Panc1 (cell line): Measurements from ENCODE around the gene LONP1. TPM values are rescaled to one million over a fixed set of nuclear protein-coding genes. Genes with fewer than 3 reads are reported as not detected.

ENCODE experiments used
- ATAC-seq: fragments of 200-7000 bp; cut with Tn5 transposase; 2 replicates; pipeline ENCODE4 v1.9.1; 2020; ENCODE audit warnings: mild to moderate bottlenecking, moderate library complexity
- BruUV-seq: library from RNA; stranded (reverse); fragments of 400-500 nt; replicated peaks from 2 replicates; lab custom pipeline; 2021; lab: Mats Ljungman, UMichigan
- CTCF ChIA-PET: fragments of 300-600 bp; sonication (Branson Sonifier 250); formaldehyde crosslinking; loops from one replicate; lab custom pipeline; 2022; ENCODE audit warnings: antibody characterized with exemption; lab: Charles Lee
- POLR2A ChIA-PET: fragments of 300-600 bp; sonication (Branson Sonifier 250); formaldehyde crosslinking; loops from one replicate; lab custom pipeline; 2022; ENCODE audit warnings: antibody characterized with exemption; lab: Charles Lee
- DNase-seq: peaks from one replicate; pipeline ENCODE4 v3.0.0-alpha.2; 2010; ENCODE audit warnings: low read depth, low spot score
- H3K27ac ChIP-seq: 2 replicates; pipeline ENCODE4 v1.5.1; 2011; ENCODE audit warnings: mild to moderate bottlenecking, low read length, inconsistent platforms
- H3K27me3 ChIP-seq: fragments of 200-500 bp; sonication (Bioruptor generic); 2 replicates; pipeline ENCODE4 v1.6.0; 2014; ENCODE audit warnings: low read length, inconsistent platforms; ENCODE audit not compliant: control insufficient read depth, insufficient read depth
- H3K36me3 ChIP-seq: fragments of 200-500 bp; sonication (Bioruptor generic); 2 replicates; pipeline ENCODE4 v1.5.1; 2014; ENCODE audit warnings: inconsistent platforms, mild to moderate bottlenecking, low read length, moderate library complexity; ENCODE audit not compliant: control insufficient read depth, insufficient read depth
- H3K4me1 ChIP-seq: 2 replicates; pipeline ENCODE4 v1.5.1; 2011; ENCODE audit warnings: inconsistent platforms, mild to moderate bottlenecking, low read length, moderate library complexity; ENCODE audit not compliant: control insufficient read depth, insufficient read depth
- H3K4me3 ChIP-seq, 2 experiments: 2 replicates each; pipeline ENCODE4 v1.5.1; 2011 to 2012; ENCODE audit warnings: low read depth in 2 of 2, low read length in 2 of 2, mild to moderate bottlenecking in 2 of 2, inconsistent platforms in 1 of 2, moderate library complexity in 1 of 2
- H3K9me3 ChIP-seq: fragments of 200-500 bp; sonication (Bioruptor generic); 2 replicates; pipeline ENCODE4 v1.5.1; 2014; ENCODE audit warnings: low read depth, mild to moderate bottlenecking, inconsistent platforms, low read length, moderate library complexity; ENCODE audit not compliant: control insufficient read depth, insufficient read depth
- POLR2AphosphoS5 ChIP-seq: IDR thresholded peaks from 2 replicates; pipeline ENCODE4 v1.6.1; 2012; ENCODE audit warnings: mild to moderate bottlenecking, low read depth, low read length, moderate library complexity
- SIN3A ChIP-seq: IDR thresholded peaks from 2 replicates; pipeline ENCODE4 v1.6.1; 2012; ENCODE audit warnings: low read depth, mild to moderate bottlenecking, low read length, moderate library complexity, borderline replicate concordance; ENCODE audit not compliant: insufficient read depth
- TCF7L2 ChIP-seq: IDR thresholded peaks from 2 replicates; pipeline ENCODE4 v1.6.1; 2011; ENCODE audit warnings: mild to moderate bottlenecking, low read depth, low read length, inconsistent platforms
- in situ Hi-C: cut with HindIII; loops from 2 replicates; pipeline ENCODE4 v1.10.0; 2016; ENCODE audit warnings: low sequenced_read_pairs, low pct_unique_long_range_greater_than_20kb
- intact Hi-C: fragments of 100-400 bp; cut with micrococcal nuclease; formaldehyde crosslinking; loops from one replicate; pipeline ENCODE4 v1.10.0; 2022; ENCODE audit not compliant: unreplicated experiment
- total RNA-seq: library from RNA; stranded (reverse); gene quantifications from one replicate; pipeline ENCODE4 v1.2.1, GENCODE V29; 2021; ENCODE audit not compliant: unreplicated experiment
- TF ChIP-seq, protein P1 (sequence below): fragments of 450-650 bp; IDR thresholded peaks from 2 replicates; pipeline ENCODE4 v1.5.1; 2017; ENCODE audit warnings: mild to moderate bottlenecking
- TF ChIP-seq, protein P2 (sequence below), 2 experiments: IDR thresholded peaks; 2 replicates each; pipeline ENCODE4 v1.6.1; 2011 to 2012; ENCODE audit warnings: low read depth in 2 of 2, control low read depth in 1 of 2, low read length in 1 of 2, mild to moderate bottlenecking in 1 of 2, moderate library complexity in 1 of 2; ENCODE audit not compliant: insufficient read depth in 1 of 2

Gene LONP1
- total RNA-seq, 1 experiment from 2014 or later: 93.0 TPM

DNA sequence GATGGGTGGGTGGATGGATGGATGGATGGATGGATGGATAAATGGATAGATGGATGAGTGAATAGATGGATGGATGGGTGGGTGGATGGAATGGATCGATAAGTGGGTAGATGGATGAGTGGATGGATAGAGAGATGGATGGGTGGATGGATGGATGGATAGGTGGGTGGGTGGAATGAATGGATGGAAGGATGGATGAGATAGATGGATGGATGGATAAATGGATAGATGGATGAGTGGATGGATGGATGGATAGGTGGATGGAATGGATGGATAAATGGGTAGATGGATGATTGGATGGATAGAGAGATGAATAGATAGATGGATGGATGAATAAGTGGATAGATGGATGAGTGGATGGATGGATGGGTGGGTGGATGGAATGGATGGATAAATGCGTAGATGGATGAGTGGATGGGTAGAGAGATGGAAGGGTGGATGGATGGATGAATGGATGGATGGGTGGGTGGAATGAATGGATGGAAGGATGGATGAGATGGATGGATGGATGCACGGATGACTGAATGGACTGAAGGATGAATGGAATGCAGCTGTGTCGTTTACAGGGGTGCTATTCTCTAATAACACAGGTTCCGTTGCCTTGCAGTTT is 42.8 kb upstream of the LONP1 start:
- no TSS peak for BruUV-seq
- Histone ChIP-seq H3K9me3 (no peaks in the 10 kb centered on the region), H3K27me3 (no peaks in the 10 kb centered on the region), H3K36me3 (no peaks in the 10 kb centered on the region), H3K4me3 (no peak overlapping the region), H3K4me1 (no peaks in the 10 kb centered on the region), H3K27ac (no peak overlapping the region)
- intact Hi-C loops (no loop called here), in situ Hi-C loops (no loop called here)
- DNase-seq: no peak
- POLR2A ChIA-PET: no interaction called here
- TF ChIP-seq TCF7L2 (no peak), SIN3A (no peak), POLR2AphosphoS5 (no peak)
- TF ChIP-seq, protein P1, sequence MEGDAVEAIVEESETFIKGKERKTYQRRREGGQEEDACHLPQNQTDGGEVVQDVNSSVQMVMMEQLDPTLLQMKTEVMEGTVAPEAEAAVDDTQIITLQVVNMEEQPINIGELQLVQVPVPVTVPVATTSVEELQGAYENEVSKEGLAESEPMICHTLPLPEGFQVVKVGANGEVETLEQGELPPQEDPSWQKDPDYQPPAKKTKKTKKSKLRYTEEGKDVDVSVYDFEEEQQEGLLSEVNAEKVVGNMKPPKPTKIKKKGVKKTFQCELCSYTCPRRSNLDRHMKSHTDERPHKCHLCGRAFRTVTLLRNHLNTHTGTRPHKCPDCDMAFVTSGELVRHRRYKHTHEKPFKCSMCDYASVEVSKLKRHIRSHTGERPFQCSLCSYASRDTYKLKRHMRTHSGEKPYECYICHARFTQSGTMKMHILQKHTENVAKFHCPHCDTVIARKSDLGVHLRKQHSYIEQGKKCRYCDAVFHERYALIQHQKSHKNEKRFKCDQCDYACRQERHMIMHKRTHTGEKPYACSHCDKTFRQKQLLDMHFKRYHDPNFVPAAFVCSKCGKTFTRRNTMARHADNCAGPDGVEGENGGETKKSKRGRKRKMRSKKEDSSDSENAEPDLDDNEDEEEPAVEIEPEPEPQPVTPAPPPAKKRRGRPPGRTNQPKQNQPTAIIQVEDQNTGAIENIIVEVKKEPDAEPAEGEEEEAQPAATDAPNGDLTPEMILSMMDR: no peak
- TF ChIP-seq, protein P2, sequence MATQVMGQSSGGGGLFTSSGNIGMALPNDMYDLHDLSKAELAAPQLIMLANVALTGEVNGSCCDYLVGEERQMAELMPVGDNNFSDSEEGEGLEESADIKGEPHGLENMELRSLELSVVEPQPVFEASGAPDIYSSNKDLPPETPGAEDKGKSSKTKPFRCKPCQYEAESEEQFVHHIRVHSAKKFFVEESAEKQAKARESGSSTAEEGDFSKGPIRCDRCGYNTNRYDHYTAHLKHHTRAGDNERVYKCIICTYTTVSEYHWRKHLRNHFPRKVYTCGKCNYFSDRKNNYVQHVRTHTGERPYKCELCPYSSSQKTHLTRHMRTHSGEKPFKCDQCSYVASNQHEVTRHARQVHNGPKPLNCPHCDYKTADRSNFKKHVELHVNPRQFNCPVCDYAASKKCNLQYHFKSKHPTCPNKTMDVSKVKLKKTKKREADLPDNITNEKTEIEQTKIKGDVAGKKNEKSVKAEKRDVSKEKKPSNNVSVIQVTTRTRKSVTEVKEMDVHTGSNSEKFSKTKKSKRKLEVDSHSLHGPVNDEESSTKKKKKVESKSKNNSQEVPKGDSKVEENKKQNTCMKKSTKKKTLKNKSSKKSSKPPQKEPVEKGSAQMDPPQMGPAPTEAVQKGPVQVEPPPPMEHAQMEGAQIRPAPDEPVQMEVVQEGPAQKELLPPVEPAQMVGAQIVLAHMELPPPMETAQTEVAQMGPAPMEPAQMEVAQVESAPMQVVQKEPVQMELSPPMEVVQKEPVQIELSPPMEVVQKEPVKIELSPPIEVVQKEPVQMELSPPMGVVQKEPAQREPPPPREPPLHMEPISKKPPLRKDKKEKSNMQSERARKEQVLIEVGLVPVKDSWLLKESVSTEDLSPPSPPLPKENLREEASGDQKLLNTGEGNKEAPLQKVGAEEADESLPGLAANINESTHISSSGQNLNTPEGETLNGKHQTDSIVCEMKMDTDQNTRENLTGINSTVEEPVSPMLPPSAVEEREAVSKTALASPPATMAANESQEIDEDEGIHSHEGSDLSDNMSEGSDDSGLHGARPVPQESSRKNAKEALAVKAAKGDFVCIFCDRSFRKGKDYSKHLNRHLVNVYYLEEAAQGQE (IDR thresholded peaks at IDR 0.05; ENCODE audit: insufficient read depth in 1 of 2, low read depth in 2 of 2, low read length in 1 of 2): no peak
- ATAC-seq: no peak
- CTCF ChIA-PET: no interaction called here

DNA sequence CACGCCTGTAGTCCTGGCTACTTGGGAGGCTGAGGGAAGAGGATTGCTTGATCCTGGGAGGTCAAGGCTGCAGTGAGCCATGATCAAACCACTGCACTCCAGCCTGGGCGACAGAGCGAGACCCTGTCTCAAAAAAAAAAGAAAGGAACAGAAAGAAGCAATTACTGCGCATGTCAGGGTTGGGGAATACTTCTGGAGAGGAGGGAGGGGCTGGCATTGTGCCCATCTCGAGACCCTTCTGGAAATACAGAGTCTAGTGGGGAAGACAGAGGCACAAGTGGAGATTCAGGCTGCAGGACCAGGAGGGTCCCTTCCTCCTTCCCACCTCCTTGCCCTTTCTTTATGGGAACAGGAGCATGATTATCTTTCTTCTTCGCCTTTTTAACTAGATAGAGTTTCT is 33.8 kb upstream of the LONP1 start:
- ATAC-seq: no peak
- no TSS peak for BruUV-seq

More for the DNA sequence above, 33.8 kb upstream of the LONP1 start:
- H3K27me3 ChIP-seq: no peaks in the 10 kb centered on the region
- no peaks in the 10 kb centered on the region for H3K9me3 ChIP-seq
- no peaks in the 10 kb centered on the region for H3K36me3 ChIP-seq
- TF ChIP-seq SIN3A (no peak), POLR2AphosphoS5 (no peak), TCF7L2 (no peak)
- TF ChIP-seq, protein P1: no peak
- H3K4me1 ChIP-seq: no peaks in the 10 kb centered on the region
- no peak overlapping the region for H3K4me3 ChIP-seq
- no peak for DNase-seq
- H3K27ac ChIP-seq: no peak overlapping the region
- in situ Hi-C loops: no loop called here
- intact Hi-C loops: no loop called here
- POLR2A ChIA-PET: no interaction called here
- CTCF ChIA-PET: interaction anchor here (0.6 kb wide), 1 partner anchor 12 kb away, joined by 3 read pairs; no protein-coding TSS in a partner anchor
